GM21737 (cell line): ENCODE measurements around the gene SRCAP.

Source experiments
- ATAC-seq: cut with Tn5 transposase; IDR thresholded peaks from one replicate; pipeline ENCODE4 v1.9.1; 2021; ENCODE audit warnings: mild to moderate bottlenecking, moderate library complexity; ENCODE audit not compliant: unreplicated experiment

The SRCAP gene

DNA sequence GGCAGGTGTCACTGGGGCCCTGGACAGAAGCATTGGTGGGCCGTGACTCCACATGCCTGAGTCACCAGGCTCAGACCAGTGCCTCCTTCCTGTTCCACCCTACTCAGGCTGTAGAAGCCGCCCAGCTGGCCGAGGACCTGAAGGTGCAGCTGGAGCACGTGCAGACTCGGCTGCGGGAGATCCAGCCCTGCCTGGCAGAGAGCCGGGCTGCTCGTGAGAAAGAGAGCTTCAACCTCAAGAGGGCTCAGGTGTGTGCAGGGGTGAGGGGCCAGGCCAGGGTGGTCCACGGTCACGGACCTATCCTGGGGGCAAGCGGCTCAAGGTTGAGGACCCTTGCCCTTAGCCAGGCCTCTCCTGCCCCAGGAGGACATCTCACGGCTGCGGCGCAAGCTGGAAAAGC, 72.8 kb downstream of the SRCAP start:
- ATAC-seq: no peak

DNA sequence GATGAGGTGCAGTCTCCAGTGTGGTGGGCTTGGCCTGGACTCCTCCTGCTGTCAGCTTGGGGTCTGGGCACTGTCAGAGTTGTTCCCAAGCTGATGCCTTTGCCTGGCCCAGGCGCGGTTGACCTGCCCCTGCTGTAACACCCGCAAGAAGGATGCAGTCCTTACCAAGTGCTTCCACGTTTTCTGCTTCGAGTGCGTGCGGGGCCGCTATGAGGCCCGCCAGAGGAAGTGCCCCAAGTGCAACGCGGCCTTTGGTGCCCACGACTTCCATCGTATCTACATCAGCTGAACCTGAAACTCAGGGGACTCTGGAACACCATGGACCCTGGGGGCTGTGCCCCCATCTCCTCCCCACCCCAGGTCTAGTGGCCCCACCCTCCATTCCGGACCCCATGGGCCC, 74.9 kb downstream of the SRCAP start:
- no peak for ATAC-seq

- ATAC-seq: no peak
These were observed 75.6 kb downstream of the SRCAP start for GRCh38 chr16:30774367-30775130.

- ATAC-seq: no peak
These were observed 76.1 kb downstream of the SRCAP start for GRCh38 chr16:30775131-30775391.

- ATAC-seq: peak; percentile 59
These were observed 76.6 kb downstream of the SRCAP start for GRCh38 chr16:30775392-30776188.

- no peak for ATAC-seq
These were observed 78.8 kb downstream of the SRCAP start for GRCh38 chr16:30777591-30778297.

GRCh38 chr16:30778549-30779244, 79.7 kb downstream of the SRCAP start:
- no peak for ATAC-seq

- ATAC-seq: no peak
These were observed 80.6 kb downstream of the SRCAP start for GRCh38 chr16:30779596-30779995.

DNA sequence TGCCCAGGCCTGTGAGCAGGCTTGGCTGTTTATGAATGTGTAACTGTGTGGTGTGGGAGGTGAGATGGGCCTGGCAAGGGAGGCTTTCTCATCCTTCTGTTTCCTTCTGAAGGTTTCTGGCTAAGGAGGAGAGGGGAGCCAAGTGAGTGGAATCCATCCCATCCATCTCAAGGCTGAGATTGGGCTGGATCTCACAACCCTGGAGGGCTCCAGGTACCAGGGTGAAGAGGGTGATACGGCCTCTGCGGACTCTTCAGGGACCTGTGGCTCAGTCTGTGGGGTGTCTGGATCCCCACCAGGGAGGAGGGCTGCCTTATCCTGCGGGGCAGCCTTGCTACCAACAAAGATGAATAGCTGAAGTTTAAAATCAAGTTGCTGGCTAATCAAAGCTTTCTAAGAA, 81.0 kb downstream of the SRCAP start:
- no peak for ATAC-seq

DNA sequence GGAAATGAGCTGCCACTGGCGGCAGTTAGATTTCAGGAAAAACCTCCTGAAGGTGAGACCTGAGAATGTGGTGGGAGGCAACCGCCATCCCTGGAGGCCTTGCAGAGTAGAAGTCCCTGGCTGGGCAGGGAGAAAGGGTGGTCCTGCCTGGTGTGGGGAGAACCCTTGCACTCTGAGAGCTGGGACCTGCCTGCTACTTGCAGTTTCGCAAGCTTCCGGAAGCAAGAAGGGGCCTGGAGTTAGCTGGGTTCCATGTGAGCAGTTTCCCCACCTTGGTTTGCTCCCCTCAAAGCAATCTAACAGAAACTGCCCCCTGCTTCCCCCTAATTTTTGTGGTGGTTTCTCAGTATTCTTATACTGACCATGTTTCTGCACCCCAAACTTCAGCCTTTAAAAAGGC, 81.6 kb downstream of the SRCAP start:
- no peak for ATAC-seq

DNA sequence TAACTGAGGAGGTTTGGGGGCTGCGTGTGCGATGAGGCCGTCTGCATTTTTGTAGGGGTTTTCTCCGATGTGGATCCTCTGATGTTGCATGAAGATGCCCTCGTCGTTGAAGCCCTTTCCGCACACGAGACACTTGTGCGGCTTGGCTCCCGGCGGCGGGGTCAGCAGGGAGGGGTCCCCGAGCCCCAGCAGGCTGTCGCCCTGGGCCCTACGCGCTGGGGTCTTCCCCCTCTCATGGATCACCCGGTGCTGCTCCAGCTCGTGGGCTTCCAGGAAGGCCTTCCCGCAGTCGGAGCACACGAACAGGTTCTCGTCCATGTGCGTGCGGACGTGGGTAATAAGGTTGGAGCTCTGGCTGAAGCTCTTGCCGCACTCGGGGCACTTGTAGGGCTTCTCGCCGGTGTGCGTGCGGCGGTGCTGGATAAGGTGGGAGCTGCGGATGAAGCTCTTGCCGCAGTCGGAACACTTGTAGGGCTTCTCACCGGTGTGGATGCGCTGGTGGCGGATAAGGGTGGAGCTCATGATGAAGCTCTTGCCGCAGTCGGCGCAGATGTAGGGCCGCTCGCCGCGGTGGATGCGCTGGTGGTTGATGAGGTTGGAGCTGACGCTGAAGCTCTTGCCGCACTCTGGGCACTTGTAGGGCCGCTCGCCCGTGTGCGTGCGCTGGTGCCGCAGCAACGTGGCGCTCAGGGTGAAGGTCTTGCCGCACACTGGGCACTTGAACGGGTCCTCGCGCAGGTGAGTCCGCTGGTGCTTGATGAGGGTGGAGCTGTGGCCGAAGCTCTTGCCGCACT, 83.7 kb downstream of the SRCAP start:
- no peak for ATAC-seq

GRCh38 chr16:30783280-30784109, 84.5 kb downstream of the SRCAP start:
- ATAC-seq: no peak

- no peak for ATAC-seq
These were observed 85.2 kb downstream of the SRCAP start for GRCh38 chr16:30784215-30784614.

GRCh38 chr16:30785126-30786106, 86.4 kb downstream of the SRCAP start:
- no peak for ATAC-seq

- no peak for ATAC-seq
These were observed 87.4 kb downstream of the SRCAP start for GRCh38 chr16:30786115-30786935.

- ATAC-seq: no peak
These were observed 88.1 kb downstream of the SRCAP start, which contains the start of gene ZNF629 for GRCh38 chr16:30786936-30787612. Gene ZNF629 (minus strand): TSS chr16:30787205. CDS start chr16:30784482, 2,723 bp downstream.
